CD14-positive monocyte (primary cell): ENCODE measurements around the gene NCOA5. TPM values are rescaled to one million over a fixed set of nuclear protein-coding genes. Genes with fewer than 3 reads are reported as not detected.

Experiments used
- DNase-seq, 3 donors: peaks; one replicate each; pipeline ENCODE4 v3.0.0-alpha.2; 2011 to 2022
- H2AFZ ChIP-seq: 2 replicates; pipeline ENCODE4 v1.6.0; 2012; ENCODE audit warnings: mild to moderate bottlenecking, low read depth, low read length, inconsistent platforms; ENCODE audit not compliant: insufficient read depth, poor library complexity, severe bottlenecking
- H3K27ac ChIP-seq, 2 donors: 1 replicate in 1 of 2; 2 replicates in 1 of 2; pipeline ENCODE4 v1.5.1; 2012 to 2013; ENCODE audit warnings: low read length in 2 of 2, control low read depth in 1 of 2, inconsistent platforms in 1 of 2, low read depth in 1 of 2, mild to moderate bottlenecking in 1 of 2
- H3K27me3 ChIP-seq, 2 donors: one replicate each; pipeline versions ENCODE4 v1.6.0 to v1.6.1; 2011 to 2013; ENCODE audit warnings: low read length in 2 of 2; ENCODE audit not compliant: control insufficient read depth in 2 of 2, insufficient read depth in 2 of 2
- H3K36me3 ChIP-seq, 2 donors: replicated peaks in 1 of 2; 1 replicate in 1 of 2; 2 replicates in 1 of 2; pipeline versions ENCODE4 v1.5.1 to v1.6.1; 2012 to 2013; ENCODE audit warnings: low read length in 2 of 2, control low read depth in 1 of 2, inconsistent platforms in 1 of 2, mild to moderate bottlenecking in 1 of 2; ENCODE audit not compliant: insufficient read depth in 2 of 2, control insufficient read depth in 1 of 2
- H3K4me1 ChIP-seq, 2 donors: 1 replicate in 1 of 2; 2 replicates in 1 of 2; pipeline versions ENCODE4 v1.5.1 to v1.6.1; 2012 to 2013; ENCODE audit warnings: low read length in 2 of 2, control low read depth in 1 of 2, inconsistent platforms in 1 of 2, mild to moderate bottlenecking in 1 of 2, moderate library complexity in 1 of 2; ENCODE audit not compliant: insufficient read depth in 2 of 2, control insufficient read depth in 1 of 2
- H3K4me2 ChIP-seq: replicated peaks from 2 replicates; pipeline ENCODE3; 2012; ENCODE audit warnings: low read length, moderate library complexity, mild to moderate bottlenecking; ENCODE audit not compliant: poor library complexity, severe bottlenecking; ENCODE audit errors: extremely low read depth
- H3K4me3 ChIP-seq, 3 experiments: fragments of 200-600 bp in 1 of 3; sonication (generic) in 1 of 3; replicated peaks in 1 of 3; 1 replicate in 2 of 3; 2 replicates in 1 of 3; pipeline ENCODE4 v1.5.1; 2011 to 2013; ENCODE audit warnings: low read length in 3 of 3, mild to moderate bottlenecking in 3 of 3, control low read depth in 2 of 3, low read depth in 2 of 3, inconsistent platforms in 1 of 3, moderate library complexity in 1 of 3
- H3K79me2 ChIP-seq: 2 replicates; pipeline ENCODE4 v1.6.0; 2012; ENCODE audit warnings: mild to moderate bottlenecking, control low read depth, inconsistent platforms, low read length, moderate library complexity; ENCODE audit not compliant: insufficient read depth
- H3K9ac ChIP-seq: 2 replicates; pipeline ENCODE4 v1.6.0; 2017; ENCODE audit warnings: low read length, mild to moderate bottlenecking; ENCODE audit not compliant: insufficient read depth, poor library complexity, severe bottlenecking
- H3K9me3 ChIP-seq, 2 donors: replicated peaks in 1 of 2; 1 replicate in 1 of 2; 2 replicates in 1 of 2; pipeline versions ENCODE4 v1.5.1 to v1.6.1; 2012 to 2013; ENCODE audit warnings: low read length in 2 of 2, control low read depth in 1 of 2; ENCODE audit not compliant: control insufficient read depth in 1 of 2, insufficient read depth in 1 of 2
- H4K20me1 ChIP-seq: 2 replicates; pipeline ENCODE4 v1.6.0; 2012; ENCODE audit warnings: mild to moderate bottlenecking, low read length, control low read depth, moderate library complexity; ENCODE audit not compliant: insufficient read depth
- H3K27ac Mint-ChIP-seq, 7 donors: one replicate each; pipeline ENCODE4 v1.8.0; 2020; ENCODE audit warnings: mild to moderate bottlenecking in 7 of 7, mixed read lengths in 7 of 7, moderate library complexity in 6 of 7, inconsistent platforms in 2 of 7
- H3K27me3 Mint-ChIP-seq, 3 donors: one replicate each; pipeline ENCODE4 v1.8.0; 2021 to 2022; ENCODE audit warnings: low read depth in 3 of 3, mild to moderate bottlenecking in 3 of 3, mixed read lengths in 3 of 3, moderate library complexity in 3 of 3, inconsistent platforms in 1 of 3
- H3K36me3 Mint-ChIP-seq, 2 donors: one replicate each; pipeline ENCODE4 v1.8.0; 2020; ENCODE audit warnings: mixed read lengths in 2 of 2, inconsistent platforms in 1 of 2, mild to moderate bottlenecking in 1 of 2
- H3K4me1 Mint-ChIP-seq: one replicate; pipeline ENCODE4 v1.8.0; 2020; ENCODE audit warnings: mild to moderate bottlenecking, mixed read lengths
- H3K4me3 Mint-ChIP-seq, 2 donors: one replicate each; pipeline ENCODE4 v1.8.0; 2020; ENCODE audit warnings: mild to moderate bottlenecking in 2 of 2, mixed read lengths in 2 of 2, moderate library complexity in 1 of 2
- H3K9me3 Mint-ChIP-seq, 7 donors: one replicate each; pipeline ENCODE4 v1.8.0; 2020 to 2022; ENCODE audit warnings: mixed read lengths in 7 of 7, mild to moderate bottlenecking in 6 of 7, moderate library complexity in 6 of 7, inconsistent platforms in 2 of 7
- WGBS: methylation state at CpG from one replicate; pipeline ENCODE4 v1.1.5; 2013; ENCODE audit warnings: missing lambda C conversion rate; ENCODE audit not compliant: insufficient coverage; 5-methylcytosine and 5-hydroxymethylcytosine counted together
- intact Hi-C, 2 donors: fragments of 100-400 bp; cut with micrococcal nuclease; formaldehyde crosslinking; loops; one replicate each; pipeline versions ENCODE4 v1.15.0 to v1.15.1; 2023
- polyA plus RNA-seq, 3 donors: library from polyadenylated mRNA; depleted of rRNA in 1 of 3; unstranded in 2 of 3; stranded (reverse) in 1 of 3; fragments of 300-500 nt in 2 of 3; fragments of >200 nt in 1 of 3; fragmentation: Illumina TruSeq in 2 of 3; gene quantifications; 1 replicate in 2 of 3; 2 replicates in 1 of 3; pipeline ENCODE4 v1.2.3, GENCODE V29; 2012 to 2021
- TF ChIP-seq, protein P1 (sequence below): fragments of 200-600 bp; IDR thresholded peaks from one replicate; pipeline ENCODE4 v1.8.0; 2022; ENCODE audit warnings: antibody characterized with exemption, mild to moderate bottlenecking

NCOA5 gene
- polyA plus RNA-seq, 3 donors, result 4.5 to 10.2 (median 6.0) TPM

DNA sequence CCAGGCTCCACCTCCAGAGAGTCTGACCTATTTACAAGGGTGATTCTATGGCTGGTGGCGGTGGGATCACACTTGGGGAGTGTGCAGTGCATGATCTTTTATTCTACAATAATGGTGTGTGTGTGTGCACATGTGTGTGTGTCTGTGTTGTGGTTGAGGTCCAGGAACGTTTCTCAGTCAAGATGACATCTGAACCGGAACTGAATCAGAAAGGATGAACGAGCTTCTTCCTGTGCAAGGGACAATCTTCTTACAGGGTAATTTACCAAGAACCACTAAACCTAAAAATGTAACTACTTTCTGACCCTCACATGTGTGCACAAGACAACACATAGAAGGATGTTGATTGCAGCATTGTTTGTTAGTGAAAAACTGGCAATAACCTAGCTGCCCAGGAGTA, 72.5 kb downstream of the NCOA5 start:
- Mint-ChIP-seq H3K27me3 (peaks cover 49 to 79% (median 62%) of the 10 kb centered on the region in 3 donors), H3K4me1 (peaks cover 32% of the 10 kb centered on the region), H3K27ac (no peak overlapping the region), H3K36me3 (peaks cover 0 to 15% of the 10 kb centered on the region in 2 donors), H3K4me3 (no peak overlapping the region), H3K9me3 (peaks cover 0 to 19% (median 9%) of the 10 kb centered on the region in 7 donors)
- no CpG with 5 or more reads among the region's 4 CpGs for WGBS
- Histone ChIP-seq H4K20me1 (peaks cover 4% of the 10 kb centered on the region), H3K36me3 (no peaks in the 10 kb centered on the region), H3K79me2 (no peaks in the 10 kb centered on the region), H3K4me1 (peaks cover 28 to 42% of the 10 kb centered on the region in 2 donors), H3K4me2 (no peak overlapping the region), H3K4me3 (no peak overlapping the region), H3K9ac (no peak overlapping the region), H2AFZ (no peak overlapping the region), H3K27ac (no peak overlapping the region), H3K9me3 (peaks cover 0 to 5% of the 10 kb centered on the region in 2 donors), H3K27me3 (peaks cover 12 to 56% of the 10 kb centered on the region in 2 donors)
- intact Hi-C loops, result loop anchor here in 1 of 2 donors (10.0 kb wide), 1 partner anchor 158 kb away; no protein-coding TSS in a partner anchor
- DNase-seq, result no peak
- TF ChIP-seq, protein P1, sequence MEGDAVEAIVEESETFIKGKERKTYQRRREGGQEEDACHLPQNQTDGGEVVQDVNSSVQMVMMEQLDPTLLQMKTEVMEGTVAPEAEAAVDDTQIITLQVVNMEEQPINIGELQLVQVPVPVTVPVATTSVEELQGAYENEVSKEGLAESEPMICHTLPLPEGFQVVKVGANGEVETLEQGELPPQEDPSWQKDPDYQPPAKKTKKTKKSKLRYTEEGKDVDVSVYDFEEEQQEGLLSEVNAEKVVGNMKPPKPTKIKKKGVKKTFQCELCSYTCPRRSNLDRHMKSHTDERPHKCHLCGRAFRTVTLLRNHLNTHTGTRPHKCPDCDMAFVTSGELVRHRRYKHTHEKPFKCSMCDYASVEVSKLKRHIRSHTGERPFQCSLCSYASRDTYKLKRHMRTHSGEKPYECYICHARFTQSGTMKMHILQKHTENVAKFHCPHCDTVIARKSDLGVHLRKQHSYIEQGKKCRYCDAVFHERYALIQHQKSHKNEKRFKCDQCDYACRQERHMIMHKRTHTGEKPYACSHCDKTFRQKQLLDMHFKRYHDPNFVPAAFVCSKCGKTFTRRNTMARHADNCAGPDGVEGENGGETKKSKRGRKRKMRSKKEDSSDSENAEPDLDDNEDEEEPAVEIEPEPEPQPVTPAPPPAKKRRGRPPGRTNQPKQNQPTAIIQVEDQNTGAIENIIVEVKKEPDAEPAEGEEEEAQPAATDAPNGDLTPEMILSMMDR, result no peak

DNA sequence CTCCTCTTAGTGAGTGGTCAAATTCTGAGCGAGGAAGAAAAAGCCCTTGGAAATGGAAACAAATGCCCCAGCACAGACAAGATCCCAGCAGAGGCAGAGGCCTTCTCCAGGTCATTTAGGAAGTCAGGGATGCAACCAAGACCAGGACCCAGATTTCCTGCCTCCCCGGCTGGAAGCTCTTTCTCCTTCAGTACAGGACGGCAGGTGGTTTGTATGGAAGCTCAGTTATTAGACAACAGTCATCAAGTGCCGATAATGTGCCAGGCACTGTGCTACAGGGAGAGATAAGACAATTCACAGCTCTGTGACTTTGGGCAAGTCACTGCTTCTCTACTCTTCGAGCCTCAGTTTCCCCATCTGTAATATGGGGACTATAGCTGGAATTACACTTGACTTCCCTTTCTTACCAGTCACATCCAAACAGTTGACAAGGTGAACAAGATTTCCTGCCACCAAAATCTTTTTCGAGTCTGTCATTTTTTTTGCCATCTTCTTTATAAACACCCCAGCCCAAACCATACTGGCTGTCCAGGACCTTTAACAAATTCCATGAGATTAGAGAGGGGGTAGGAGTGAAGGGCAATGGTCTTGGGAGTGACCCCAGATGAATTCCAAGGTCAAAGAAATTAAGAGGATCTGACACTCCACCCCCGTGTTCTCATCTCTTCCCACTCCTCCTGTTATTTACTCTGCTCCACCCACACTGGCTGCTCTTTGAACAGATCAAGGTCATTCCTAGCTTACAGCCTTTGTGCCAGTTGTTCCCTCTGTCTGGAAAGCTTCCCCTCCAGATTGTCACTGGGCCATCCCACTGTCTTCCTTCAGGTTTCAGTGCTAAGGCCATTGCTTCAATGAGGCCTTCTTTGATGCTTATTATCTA, 75.0 kb downstream of the NCOA5 start:
- peaks cover 3 to 63% of the 10 kb centered on the region in 2 donors for H3K27me3 ChIP-seq
- no peak overlapping the region for H3K4me2 ChIP-seq
- no peak overlapping the region for H2AFZ ChIP-seq
- peaks cover 4% of the 10 kb centered on the region for H4K20me1 ChIP-seq
- Mint-ChIP-seq H3K36me3 (peaks cover 0 to 19% of the 10 kb centered on the region in 2 donors), H3K9me3 (peaks cover 5 to 25% (median 21%) of the 10 kb centered on the region in 7 donors), H3K27me3 (peaks cover 59 to 80% (median 72%) of the 10 kb centered on the region in 3 donors), H3K4me1 (peaks cover 40% of the 10 kb centered on the region), H3K4me3 (peak overlapping the region; percentile 45 to 65), H3K27ac (no peak overlapping the region)
- no peak for DNase-seq
- H3K27ac ChIP-seq, result no peak overlapping the region
- peaks cover 43 to 48% of the 10 kb centered on the region in 2 donors for H3K4me1 ChIP-seq
- H3K79me2 ChIP-seq, result no peaks in the 10 kb centered on the region
- no peaks in the 10 kb centered on the region for H3K36me3 ChIP-seq
- H3K9ac ChIP-seq, result no peak overlapping the region
- peaks cover 0 to 5% of the 10 kb centered on the region in 2 donors for H3K9me3 ChIP-seq
- H3K4me3 ChIP-seq, result no peak overlapping the region
- TF ChIP-seq, protein P1, result no peak
- intact Hi-C loops, result loop anchor here (1.0 to 10.0 kb wide), 4 partner anchors 27 to 160 kb away; partner anchors contain the start of gene NCOA5 (in 1 of the 2)
- WGBS, result 82% methylated on average over 5 of the region's 7 CpGs
